Caco-2 (cell line): ENCODE results near the gene ZFPL1. TPM values are rescaled to one million over a fixed set of nuclear protein-coding genes. Genes with fewer than 3 reads are reported as not detected.

Experiments used
- BruUV-seq: library from RNA; stranded (reverse); fragments of 400-500 nt; replicated peaks from 2 replicates; lab custom pipeline; 2021; lab: Mats Ljungman, UMichigan
- CTCF ChIA-PET: fragments of 300-600 bp; sonication (Branson Sonifier 250); formaldehyde crosslinking; loops from one replicate; lab custom pipeline; 2022; ENCODE audit warnings: antibody characterized with exemption; lab: Charles Lee
- POLR2A ChIA-PET: fragments of 300-600 bp; sonication (Branson Sonifier 250); formaldehyde crosslinking; loops from one replicate; lab custom pipeline; 2022; ENCODE audit warnings: antibody characterized with exemption; lab: Charles Lee
- DNase-seq, 2 experiments: peaks; one replicate each; pipeline versions ENCODE4 v3.0.0 to v3.0.0-alpha.2; 2020 to 2022
- H3K27me3 ChIP-seq: replicated peaks from 2 replicates; pipeline ENCODE4 v1.6.0; 2011; ENCODE audit warnings: low read length; ENCODE audit not compliant: control insufficient read depth, insufficient read depth
- H3K36me3 ChIP-seq: 2 replicates; pipeline ENCODE4 v1.5.1; 2011; ENCODE audit warnings: low read length; ENCODE audit not compliant: control insufficient read depth, insufficient read depth
- H3K4me1 ChIP-seq: fragments of 250-450 bp; sonication (Bioruptor Pico); 2 replicates; pipeline ENCODE4 v1.5.1; 2020; ENCODE audit warnings: mild to moderate bottlenecking
- H3K4me3 ChIP-seq: 2 replicates; pipeline ENCODE4 v1.5.1; 2011; ENCODE audit warnings: low read depth, mild to moderate bottlenecking, control low read depth, low read length
- H3K9me3 ChIP-seq: fragments of 250-450 bp; sonication (Bioruptor Pico); 2 replicates; pipeline ENCODE4 v1.5.1; 2020; ENCODE audit warnings: mild to moderate bottlenecking, moderate library complexity
- H3K27ac Mint-ChIP-seq: one replicate; pipeline ENCODE4 v1.8.0; 2022; ENCODE audit warnings: mixed read lengths; ENCODE audit not compliant: unreplicated experiment
- H3K27me3 Mint-ChIP-seq: one replicate; pipeline ENCODE4 v1.8.0; 2022; ENCODE audit warnings: mixed read lengths; ENCODE audit not compliant: insufficient read depth, unreplicated experiment
- H3K36me3 Mint-ChIP-seq: one replicate; pipeline ENCODE4 v1.8.0; 2022; ENCODE audit warnings: mild to moderate bottlenecking, mixed read lengths; ENCODE audit not compliant: insufficient read depth, unreplicated experiment
- H3K4me1 Mint-ChIP-seq: one replicate; pipeline ENCODE4 v1.8.0; 2022; ENCODE audit warnings: low read depth, mixed read lengths; ENCODE audit not compliant: unreplicated experiment
- H3K4me3 Mint-ChIP-seq: one replicate; pipeline ENCODE4 v1.8.0; 2022; ENCODE audit warnings: mild to moderate bottlenecking, moderate library complexity, mixed read lengths; ENCODE audit not compliant: unreplicated experiment
- H3K9me3 Mint-ChIP-seq: one replicate; pipeline ENCODE4 v1.8.0; 2022; ENCODE audit warnings: mixed read lengths; ENCODE audit not compliant: unreplicated experiment
- CTCF ChIP-seq, 2 experiments: fragments of 200-600 bp in 1 of 2; IDR thresholded peaks; 1 replicate in 1 of 2; 2 replicates in 1 of 2; pipeline versions ENCODE4 v1.5.1 to v1.8.0; 2011 to 2022; ENCODE audit warnings: antibody characterized with exemption in 1 of 2, control low read depth in 1 of 2, inconsistent platforms in 1 of 2, low read depth in 1 of 2, low read length in 1 of 2, mild to moderate bottlenecking in 1 of 2, moderate library complexity in 1 of 2; ENCODE audit not compliant: insufficient read depth in 1 of 2, severe bottlenecking in 1 of 2, unreplicated experiment in 1 of 2
- intact Hi-C: fragments of 100-400 bp; cut with micrococcal nuclease; formaldehyde crosslinking; loops from one replicate; pipeline ENCODE4 v1.10.0; 2022; ENCODE audit not compliant: unreplicated experiment
- total RNA-seq: library from RNA; stranded (reverse); gene quantifications from 2 replicates; pipeline ENCODE4 v1.2.3, GENCODE V29; 2022

ZFPL1 gene
- total RNA-seq, 1 experiment from 2014 or later: 46.0 TPM

GRCh38 chr11:65100674-65101350 is 16.8 kb downstream of the ZFPL1 start:
- TF ChIP-seq CTCF (IDR thresholded peaks at IDR 0.05; ENCODE audit: insufficient read depth in 1 of 2, low read depth in 1 of 2, low read length in 1 of 2, severe bottlenecking in 1 of 2, unreplicated experiment in 1 of 2): no peak
- H3K4me1 Mint-ChIP-seq: peaks cover 9% of the 10 kb centered on the region
- POLR2A ChIA-PET: interaction anchor here (0.8 kb wide), 1 partner anchor 11 kb away, joined by 3 read pairs; no protein-coding TSS in a partner anchor
- Histone ChIP-seq H3K9me3 (no peaks in the 10 kb centered on the region), H3K4me1 (peaks cover 7% of the 10 kb centered on the region), H3K27me3 (no peaks in the 10 kb centered on the region), H3K4me3 (no peak overlapping the region), H3K36me3 (peaks cover 2% of the 10 kb centered on the region; the same call in 1 of the 2 replicates)
- H3K36me3 Mint-ChIP-seq: peaks cover 31% of the 10 kb centered on the region
- no peaks in the 10 kb centered on the region for H3K27me3 Mint-ChIP-seq
- intact Hi-C loops: no loop called here
- no peak for DNase-seq
- BruUV-seq: no TSS peak
- no peak overlapping the region for H3K27ac Mint-ChIP-seq
- H3K4me3 Mint-ChIP-seq: no peak overlapping the region
- no peaks in the 10 kb centered on the region for H3K9me3 Mint-ChIP-seq
- CTCF ChIA-PET: interaction anchor here (1.2 kb wide), 1 partner anchor 10 kb away, joined by 5 read pairs; the partner anchor contains the start of gene TM7SF2

GRCh38 chr11:65102142-65103095 is 18.4 kb downstream of the ZFPL1 start:
- CTCF ChIA-PET: interaction anchor here (1.2 kb wide), 1 partner anchor 9 kb away, joined by 5 read pairs; the partner anchor contains the start of gene TM7SF2
- H3K4me1 Mint-ChIP-seq: peaks cover 6% of the 10 kb centered on the region
- Histone ChIP-seq H3K36me3 (peaks cover 2% of the 10 kb centered on the region; the same call in 1 of the 2 replicates), H3K27me3 (no peaks in the 10 kb centered on the region), H3K4me1 (0 out of 2 replicates have a peak, but pooled peaks cover under 1% of the 10 kb centered on the region), H3K9me3 (no peaks in the 10 kb centered on the region), H3K4me3 (no peak overlapping the region)
- BruUV-seq: no TSS peak
- DNase-seq: no peak
- H3K27ac Mint-ChIP-seq: no peak overlapping the region
- H3K27me3 Mint-ChIP-seq: no peaks in the 10 kb centered on the region
- TF ChIP-seq CTCF (IDR thresholded peaks at IDR 0.05; ENCODE audit: insufficient read depth in 1 of 2, low read depth in 1 of 2, low read length in 1 of 2, severe bottlenecking in 1 of 2, unreplicated experiment in 1 of 2): no peak
- H3K36me3 Mint-ChIP-seq: peaks cover 37% of the 10 kb centered on the region
- POLR2A ChIA-PET: interaction anchor here (1.1 kb wide), 1 partner anchor 15 kb away, joined by 9 read pairs; the partner anchor contains the start of gene ZNHIT2
- no peak overlapping the region for H3K4me3 Mint-ChIP-seq
- no peaks in the 10 kb centered on the region for H3K9me3 Mint-ChIP-seq
- intact Hi-C loops: no loop called here

DNA sequence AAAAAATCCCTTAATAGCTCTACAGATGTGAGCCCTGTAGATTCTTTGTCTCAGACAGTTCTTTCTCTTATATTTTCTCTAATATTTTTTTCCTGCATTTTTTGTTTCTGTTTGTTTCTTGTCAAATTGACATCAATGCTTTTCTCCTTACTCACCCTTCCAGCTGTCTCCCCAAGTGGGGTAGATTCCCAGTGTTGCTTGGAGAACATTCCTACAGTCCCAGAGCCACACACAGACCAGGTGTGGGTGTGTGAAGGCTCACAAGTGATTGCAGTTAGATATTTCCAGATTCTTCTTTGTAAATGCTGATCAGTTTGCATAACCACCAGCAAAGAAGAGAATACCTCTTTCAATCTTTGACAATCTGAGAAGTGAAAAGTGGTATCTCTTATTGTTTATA is 19.5 kb downstream of the ZFPL1 start:
- Histone ChIP-seq H3K4me3 (no peak overlapping the region), H3K27me3 (no peaks in the 10 kb centered on the region), H3K4me1 (no peaks in the 10 kb centered on the region), H3K36me3 (peaks cover 2% of the 10 kb centered on the region; the same call in 1 of the 2 replicates), H3K9me3 (no peaks in the 10 kb centered on the region)
- POLR2A ChIA-PET: no interaction called here
- DNase-seq: no peak
- intact Hi-C loops: no loop called here
- CTCF ChIA-PET: no interaction called here
- Mint-ChIP-seq H3K9me3 (no peaks in the 10 kb centered on the region), H3K36me3 (peaks cover 37% of the 10 kb centered on the region), H3K4me1 (peaks cover 6% of the 10 kb centered on the region), H3K4me3 (no peak overlapping the region), H3K27me3 (no peaks in the 10 kb centered on the region), H3K27ac (no peak overlapping the region)
- no TSS peak for BruUV-seq
- TF ChIP-seq CTCF (IDR thresholded peaks at IDR 0.05; ENCODE audit: insufficient read depth in 1 of 2, low read depth in 1 of 2, low read length in 1 of 2, severe bottlenecking in 1 of 2, unreplicated experiment in 1 of 2): no peak
